K562 (cell line): Measurements from ENCODE around the gene FHIT. TPM values are rescaled to one million over a fixed set of nuclear protein-coding genes. Genes with fewer than 3 reads are reported as not detected.

Experiments used
- ATAC-seq: fragments of 200-7000 bp; cut with Tn5 transposase; 3 replicates; pipeline ENCODE4 v1.9.1; 2020; ENCODE audit warnings: moderate library complexity
- BruUV-seq: library from RNA; stranded (reverse); fragments of 400-500 nt; replicated peaks from 2 replicates; lab custom pipeline; 2021; lab: Mats Ljungman, UMichigan
- CTCF ChIA-PET: fragments of 300-600 bp; formaldehyde crosslinking; extraction: SDS; loops from one replicate; lab custom pipeline; 2021; ENCODE audit warnings: low intra/inter-chr PET ratio; lab: Yijun Ruan, JAX
- POLR2A ChIA-PET: fragments of 300-600, 350-650 bp; sonication (Branson Sonifier 250); formaldehyde crosslinking; extraction: SDS; loops from one replicate; lab custom pipeline; 2021; ENCODE audit warnings: antibody characterized with exemption, inconsistent platforms; lab: Yijun Ruan, JAX
- DNase-seq, 4 experiments: peaks; one replicate each; pipeline versions ENCODE4 v3.0.0 to v3.0.0-alpha.2; 2011 to 2018; ENCODE audit warnings: low spot score in 3 of 4, mixed read lengths in 3 of 4; ENCODE audit errors: extremely low read depth in 1 of 4
- FAIRE-seq: peaks from 2 replicates; lab custom pipeline; 2011; peaks lifted over from hg19 to GRCh38; lab: Jason Lieb, UNC
- H2AFZ ChIP-seq: 2 replicates; pipeline ENCODE4 v1.6.0; 2011; ENCODE audit warnings: low read depth, low read length, control low read depth, inconsistent platforms
- H3K27ac ChIP-seq: fragments of 200-600 bp; 3 replicates; pipeline ENCODE4 v1.8.0; 2011; ENCODE audit warnings: low read depth, mild to moderate bottlenecking, control low read depth, inconsistent platforms, low read length, moderate library complexity, mixed read lengths; ENCODE audit errors: extremely low read depth
- H3K27me3 ChIP-seq, 2 experiments: fragments of 300-600 bp in 1 of 2; 2 replicates in 1 of 2; 3 replicates in 1 of 2; pipeline versions ENCODE4 v1.6.0 to v1.8.0; 2011; ENCODE audit warnings: inconsistent platforms in 2 of 2, low read length in 2 of 2, mild to moderate bottlenecking in 1 of 2, mixed read lengths in 1 of 2, moderate library complexity in 1 of 2; ENCODE audit not compliant: control insufficient read depth in 2 of 2, insufficient read depth in 2 of 2
- H3K36me3 ChIP-seq: fragments of 300-600 bp; 3 replicates; pipeline ENCODE4 v1.8.0; 2011; ENCODE audit warnings: mild to moderate bottlenecking, low read length, inconsistent platforms; ENCODE audit not compliant: control insufficient read depth, insufficient read depth
- H3K4me1 ChIP-seq, 2 experiments: fragments of 200-600 bp in 1 of 2; replicated peaks in 1 of 2; 2 replicates in 1 of 2; 3 replicates in 1 of 2; pipeline versions ENCODE4 v1.5.1 to v1.8.0; 2011; ENCODE audit warnings: inconsistent platforms in 2 of 2, low read length in 2 of 2, mild to moderate bottlenecking in 1 of 2, mixed read lengths in 1 of 2, moderate library complexity in 1 of 2; ENCODE audit not compliant: control insufficient read depth in 2 of 2, insufficient read depth in 2 of 2
- H3K4me2 ChIP-seq: 2 replicates; pipeline ENCODE4 v1.6.1; 2011; ENCODE audit warnings: low read length, control low read depth, inconsistent platforms, mixed read lengths; ENCODE audit not compliant: insufficient read depth
- H3K4me3 ChIP-seq: fragments of 200-600 bp; sonication (generic), shearing (Covaris generic); 2 replicates; pipeline ENCODE4 v1.5.1; 2016; ENCODE audit warnings: control low read depth, inconsistent platforms
- H3K79me2 ChIP-seq: fragments of 200-600 bp; 3 replicates; pipeline ENCODE4 v1.8.0; 2011; ENCODE audit warnings: low read length, inconsistent platforms; ENCODE audit not compliant: control insufficient read depth, insufficient read depth
- H3K9ac ChIP-seq, 2 experiments: 2 replicates each; pipeline versions ENCODE4 v1.6.0 to v1.6.1; 2011; ENCODE audit warnings: low read depth in 2 of 2, low read length in 2 of 2, control low read depth in 1 of 2, inconsistent platforms in 1 of 2, mild to moderate bottlenecking in 1 of 2, mixed read lengths in 1 of 2; ENCODE audit not compliant: insufficient read depth in 1 of 2
- H3K9me1 ChIP-seq: one replicate; pipeline ENCODE4 v1.6.0; 2011; ENCODE audit warnings: inconsistent platforms, mild to moderate bottlenecking, low read length, moderate library complexity; ENCODE audit not compliant: control insufficient read depth, insufficient read depth
- H3K9me3 ChIP-seq: replicated peaks from 2 replicates; pipeline ENCODE4 v1.5.1; 2011; ENCODE audit warnings: low read depth, low read length, inconsistent platforms; ENCODE audit not compliant: control insufficient read depth, insufficient read depth
- H4K20me1 ChIP-seq: replicated peaks from 2 replicates; pipeline ENCODE4 v1.6.1; 2011; ENCODE audit warnings: low read length, inconsistent platforms, mixed read lengths; ENCODE audit not compliant: control insufficient read depth, insufficient read depth
- CBX3 ChIP-seq, 2 experiments: IDR thresholded peaks; 1 replicate in 1 of 2; 2 replicates in 1 of 2; pipeline ENCODE4 v1.6.1; 2012; ENCODE audit warnings: inconsistent platforms in 2 of 2, low read length in 2 of 2, borderline replicate concordance in 1 of 2, control low read depth in 1 of 2
- E2F1 ChIP-seq: sonication (generic); formaldehyde crosslinking; IDR thresholded peaks from 2 replicates; pipeline ENCODE4 v1.8.1; 2023; ENCODE audit warnings: mild to moderate bottlenecking, missing genetic modification reagents, moderate library complexity
- ETV5 ChIP-seq: sonication (generic); formaldehyde crosslinking; IDR thresholded peaks from 2 replicates; pipeline ENCODE4 v1.4.0; 2020; ENCODE audit warnings: low read depth, mild to moderate bottlenecking, missing genetic modification reagents
- FOXK2 ChIP-seq, 2 experiments: fragments of 450-650 bp; IDR thresholded peaks in 1 of 2; conservative IDR thresholded peaks in 1 of 2; 2 replicates each; pipeline ENCODE4 v1.6.1; 2016; ENCODE audit warnings: low read depth in 2 of 2, mild to moderate bottlenecking in 1 of 2
- LARP7 ChIP-seq: fragments of 450-650 bp; IDR thresholded peaks from 2 replicates; pipeline ENCODE4 v1.6.1; 2016
- MTF1 ChIP-seq: fragments of 250-450 bp; sonication (Bioruptor Pico); IDR thresholded peaks from 2 replicates; pipeline ENCODE4 v1.9.0; 2021; ENCODE audit warnings: moderate library complexity, mild to moderate bottlenecking, inconsistent platforms, borderline replicate concordance
- NEUROD1 ChIP-seq: fragments of 150-350 bp; IDR thresholded peaks from 2 replicates; pipeline ENCODE4 v1.6.1; 2014; ENCODE audit warnings: borderline replicate concordance, low read length, low read depth; ENCODE audit not compliant: partially characterized antibody
- POLR2H ChIP-seq: IDR thresholded peaks from 2 replicates; pipeline ENCODE4 v1.6.1; 2016; ENCODE audit warnings: missing genetic modification characterization, low read depth, mild to moderate bottlenecking, control low read depth, missing compliant biosample characterization, moderate library complexity
- RBM25 ChIP-seq: fragments of 200-400 bp; formaldehyde crosslinking; IDR thresholded peaks from 2 replicates; pipeline ENCODE4 v1.6.1; 2018; ENCODE audit warnings: low read length, low read depth, moderate library complexity; ENCODE audit not compliant: severe bottlenecking
- SETDB1 ChIP-seq: IDR thresholded peaks from one replicate; pipeline ENCODE4 v1.6.1; 2012; ENCODE audit warnings: low read length, control low read depth, inconsistent platforms
- SMARCE1 ChIP-seq: fragments of 450-650 bp; IDR thresholded peaks from 2 replicates; pipeline ENCODE4 v1.7.1; 2016; ENCODE audit warnings: mild to moderate bottlenecking
- TAF9B ChIP-seq: fragments of 450-650 bp; IDR thresholded peaks from 2 replicates; pipeline ENCODE4 v1.6.1; 2018; ENCODE audit warnings: mild to moderate bottlenecking; ENCODE audit not compliant: partially characterized antibody
- ZBTB1 ChIP-seq: sonication (generic); formaldehyde crosslinking; IDR thresholded peaks from 2 replicates; pipeline ENCODE4 v1.8.1; 2023; ENCODE audit warnings: missing genetic modification reagents, low read depth, mild to moderate bottlenecking, borderline replicate concordance
- ZKSCAN3 ChIP-seq: fragments of 250-450 bp; sonication (Bioruptor Pico); IDR thresholded peaks from 2 replicates; pipeline ENCODE4 v1.4.0; 2020
- ZNF175 ChIP-seq: fragments of 200-800 bp; sonication (Bioruptor generic); IDR thresholded peaks from 2 replicates; pipeline ENCODE4 v1.6.1; 2016; ENCODE audit warnings: low read depth, mild to moderate bottlenecking, missing genetic modification characterization, missing compliant biosample characterization
- ZNF347 ChIP-seq: fragments of 450-650 bp; formaldehyde crosslinking; IDR thresholded peaks from 2 replicates; pipeline ENCODE4 v1.4.0; 2020; ENCODE audit warnings: low read depth, mild to moderate bottlenecking, moderate library complexity
- ZNF764 ChIP-seq: fragments of 250-450 bp; sonication (Bioruptor Pico); IDR thresholded peaks from 2 replicates; pipeline ENCODE4 v1.4.0; 2020; ENCODE audit warnings: low read depth, mild to moderate bottlenecking, moderate library complexity
- WGBS: fragments of 100-300 bp; shearing (Covaris generic); methylation state at CpG from one replicate; pipeline ENCODE4 v1.1.6; 2016; ENCODE audit warnings: low coverage, mixed read lengths; ENCODE audit not compliant: insufficient coverage; ENCODE audit errors: missing lambda C conversion rate; 5-methylcytosine and 5-hydroxymethylcytosine counted together
- in situ Hi-C: fragments of 300-500 bp; cut with MboI; formaldehyde crosslinking; loops from 4 replicates; pipeline ENCODE4 v1.15.0; 2018; ENCODE audit warnings: inconsistent platforms, mixed read lengths
- intact Hi-C: fragments of 100-400 bp; cut with micrococcal nuclease; formaldehyde crosslinking; loops from 2 replicates; pipeline ENCODE4 v1.14.2; 2022
- polyA plus RNA-seq, 8 experiments: library from polyadenylated mRNA; depleted of rRNA in 4 of 8; stranded (reverse) in 5 of 8; unstranded in 3 of 8; fragments of >200 nt; fragmentation: Nextera tagmentation in 2 of 8; fragmentation: Illumina TruSeq in 1 of 8; extraction: Ambion mirVana in 2 of 8; extraction: Trizol in 1 of 8; gene quantifications; 2 replicates each; pipeline versions ENCODE4 v1.2.1 to v1.2.3, GENCODE V29; 2011 to 2014; ENCODE audit warnings: inconsistent platforms in 1 of 8, missing spikeins in 1 of 8
- total RNA-seq, 7 experiments: library from RNA; depleted of rRNA in 6 of 7; stranded (reverse); fragments of >200 nt in 6 of 7; fragmentation: Illumina TruSeq in 2 of 7; extraction: Trizol in 2 of 7; gene quantifications; 2 replicates each; pipeline versions ENCODE4 v1.2.1 to v1.2.3, GENCODE V29; 2011 to 2021; ENCODE audit warnings: low replicate concordance in 1 of 7

Gene FHIT
- total and polyA plus RNA-seq, 9 of the 15 experiments (the other 6 are each of a cell fraction or from before 2014, with no cell fraction given), result 1.7 to 9.1 (median 4.3) TPM

GRCh38 chr3:61264281-61264680, 13.0 kb upstream of the FHIT start:
- Histone ChIP-seq H3K9ac (no peak overlapping the region), H3K4me3 (no peak overlapping the region), H4K20me1 (no peaks in the 10 kb centered on the region), H3K36me3 (no peaks in the 10 kb centered on the region), H3K4me2 (no peak overlapping the region), H3K9me1 (no peaks in the 10 kb centered on the region), H3K9me3 (no peaks in the 10 kb centered on the region)
- FAIRE-seq (no peak), DNase-seq (no peak), ATAC-seq (no peak)
- in situ Hi-C loops, result loop anchor here (25.0 kb wide), 1 partner anchor 1152 kb away; no protein-coding TSS in a partner anchor
- TF ChIP-seq E2F1, result no peak
- no peak for TF ChIP-seq ZKSCAN3
- TF ChIP-seq ZNF347 (CRISPR knock-in tag), result no peak
- no peak for TF ChIP-seq LARP7
- no peak for TF ChIP-seq CBX3 (IDR thresholded peaks at IDR 0.05; ENCODE audit: borderline replicate concordance in 1 of 2, low read length in 2 of 2)
- TF ChIP-seq ZBTB1 (CRISPR knock-in tag), result no peak
- TF ChIP-seq SETDB1, result no peak
- no peak for TF ChIP-seq ETV5
- TF ChIP-seq FOXK2 (conservative IDR thresholded peaks at IDR 0.05 in 1 of 2, IDR thresholded peaks at IDR 0.05 in 1 of 2; ENCODE audit: low read depth in 2 of 2), result no peak
- TF ChIP-seq RBM25, result no peak
- TF ChIP-seq SMARCE1, result no peak
- TF ChIP-seq POLR2H, result no peak
- TF ChIP-seq ZNF175 (CRISPR knock-in tag), result no peak
- TF ChIP-seq MTF1 (CRISPR knock-in tag), result no peak
- no peak for TF ChIP-seq NEUROD1
- no peak for TF ChIP-seq TAF9B
- TF ChIP-seq ZNF764 (CRISPR knock-in tag), result no peak
- TF ChIP-seq, all 486 proteins: peak for 0
- Histone ChIP-seq H3K27me3 (no peaks in the 10 kb centered on the region; a peak in 1 of 5 replicates), H3K4me1 (no peaks in the 10 kb centered on the region), H2AFZ (no peak overlapping the region), H3K27ac (no peak overlapping the region), H3K79me2 (no peaks in the 10 kb centered on the region)
- WGBS, result 0% methylated on average over 2 of the region's 2 CpGs
- ChIA-PET POLR2A (no interaction called here), CTCF (no interaction called here)
- intact Hi-C loops, result no loop called here
- BruUV-seq, result no TSS peak
